GM18508 (cell line): ENCODE measurements around the gene CALCA.
A peak's percentile ranks its signal among the peaks of the same experiment; 100 is the strongest.
"Not testable (repeated sequence)": the region's sequence is repeated elsewhere in the genome, so short reads cannot be mapped to it uniquely, and the experiment has no call there.

Experiments
- ATAC-seq: cut with Tn5 transposase; IDR thresholded peaks from one replicate; pipeline ENCODE4 v1.9.1; 2021; ENCODE audit warnings: moderate number of reproducible peaks; ENCODE audit not compliant: insufficient read depth, unreplicated experiment

Gene CALCA, protein sequence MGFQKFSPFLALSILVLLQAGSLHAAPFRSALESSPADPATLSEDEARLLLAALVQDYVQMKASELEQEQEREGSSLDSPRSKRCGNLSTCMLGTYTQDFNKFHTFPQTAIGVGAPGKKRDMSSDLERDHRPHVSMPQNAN

DNA sequence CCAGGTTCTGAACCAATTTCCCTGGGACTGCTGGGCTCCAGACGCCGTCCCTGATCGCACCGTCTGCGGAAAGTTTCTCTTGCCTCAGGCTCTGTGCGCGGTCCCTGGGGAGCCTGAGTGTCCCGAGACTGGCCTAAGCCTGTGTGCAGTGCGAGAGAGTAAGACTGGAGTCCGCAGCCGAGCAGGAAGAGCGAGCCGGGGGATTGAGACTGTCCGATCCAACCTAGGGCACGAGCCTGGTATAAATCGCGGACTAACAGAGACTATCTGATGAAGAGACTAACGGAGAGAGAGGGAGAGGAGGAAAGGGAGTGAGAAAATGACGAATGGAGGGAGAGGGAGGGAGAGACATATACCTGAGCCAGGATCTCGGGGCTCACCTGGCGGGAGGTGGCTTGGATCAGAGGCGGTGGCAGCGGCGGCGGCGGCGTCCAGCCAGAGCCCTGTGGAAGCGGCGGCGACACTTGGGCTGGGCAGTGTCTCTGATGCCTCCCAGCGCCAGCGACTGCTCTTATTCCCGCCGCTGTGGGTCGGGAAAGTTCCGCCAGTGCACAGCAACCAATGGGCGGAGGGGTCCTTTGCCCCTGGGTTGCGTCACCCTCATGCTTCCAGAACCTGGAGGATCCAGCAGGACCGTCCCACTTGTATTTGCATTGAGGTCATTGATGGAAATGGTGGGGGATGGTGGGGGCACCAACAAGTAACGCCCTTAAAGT, at the start of gene CALCA:
Gene CALCA (minus strand): TSS at position 487 of the 716 bp plus-strand sequence. CDS start 1,159 bp downstream, outside the sequence.
- ATAC-seq = no peak

DNA sequence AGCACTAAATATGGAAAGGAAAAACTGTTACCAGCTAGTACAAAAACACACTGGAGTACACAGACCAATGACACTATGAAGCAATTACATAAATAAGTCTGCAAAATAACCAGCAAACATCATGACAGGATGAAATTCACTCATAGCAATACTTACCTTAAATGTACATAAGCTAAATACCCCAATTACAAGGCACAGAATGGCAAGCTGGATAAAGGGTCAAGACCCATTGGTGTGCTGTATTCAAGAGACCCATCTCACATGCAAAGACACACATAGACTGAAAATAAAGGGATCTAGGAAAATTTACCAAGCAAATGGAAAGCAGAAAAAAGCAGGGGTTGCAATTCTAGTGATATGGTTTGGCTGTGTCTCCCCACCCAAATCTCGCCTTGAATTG, 44.0 kb upstream of the CALCA start:
- no peak for ATAC-seq

DNA sequence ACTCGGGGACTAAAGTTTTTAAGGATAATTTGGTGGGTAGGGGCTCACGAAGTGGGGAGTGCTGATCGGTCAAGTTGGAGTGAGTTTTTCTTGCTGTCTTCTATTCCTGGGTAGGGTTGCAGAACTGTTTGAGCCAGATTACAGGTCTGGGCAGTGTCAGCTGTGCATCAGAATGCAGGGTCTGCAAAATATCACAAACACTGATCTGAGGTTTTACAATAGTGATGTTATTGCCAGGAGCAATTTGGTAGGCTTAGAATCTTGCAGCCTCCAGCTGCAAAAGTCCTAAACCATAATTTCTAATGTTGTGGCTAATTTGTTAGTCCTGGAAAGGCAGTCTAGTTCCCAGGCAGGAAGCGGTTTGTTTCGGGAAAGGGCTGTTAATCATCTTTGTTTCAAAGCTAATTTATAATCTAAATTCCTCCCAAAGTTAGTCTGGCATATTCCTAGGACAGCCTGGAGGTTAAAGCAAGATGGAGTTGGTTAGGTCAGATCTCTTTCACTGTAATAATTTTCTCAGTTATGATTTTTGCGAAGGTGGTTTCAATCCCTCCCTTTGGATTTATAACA, 39.7 kb upstream of the CALCA start:
- no peak for ATAC-seq

DNA sequence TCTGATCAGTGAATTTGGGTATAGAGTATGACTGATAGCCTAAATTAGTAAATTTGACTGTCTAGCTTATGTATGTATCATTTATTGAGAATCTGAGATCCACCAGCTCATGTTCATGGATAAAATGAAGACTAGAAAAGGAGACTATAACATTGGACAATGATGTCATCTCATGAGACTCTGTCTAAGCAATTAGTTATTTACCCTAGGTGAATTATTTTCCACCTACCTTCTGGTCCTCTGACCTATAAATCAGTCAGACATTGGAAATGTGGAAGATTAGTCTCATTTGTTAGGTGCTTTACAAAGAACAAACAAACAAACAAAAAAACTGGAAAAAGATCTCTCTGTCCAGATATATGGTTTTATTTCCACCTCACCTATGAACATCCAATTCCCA, 38.7 kb upstream of the CALCA start:
- no peak for ATAC-seq

DNA sequence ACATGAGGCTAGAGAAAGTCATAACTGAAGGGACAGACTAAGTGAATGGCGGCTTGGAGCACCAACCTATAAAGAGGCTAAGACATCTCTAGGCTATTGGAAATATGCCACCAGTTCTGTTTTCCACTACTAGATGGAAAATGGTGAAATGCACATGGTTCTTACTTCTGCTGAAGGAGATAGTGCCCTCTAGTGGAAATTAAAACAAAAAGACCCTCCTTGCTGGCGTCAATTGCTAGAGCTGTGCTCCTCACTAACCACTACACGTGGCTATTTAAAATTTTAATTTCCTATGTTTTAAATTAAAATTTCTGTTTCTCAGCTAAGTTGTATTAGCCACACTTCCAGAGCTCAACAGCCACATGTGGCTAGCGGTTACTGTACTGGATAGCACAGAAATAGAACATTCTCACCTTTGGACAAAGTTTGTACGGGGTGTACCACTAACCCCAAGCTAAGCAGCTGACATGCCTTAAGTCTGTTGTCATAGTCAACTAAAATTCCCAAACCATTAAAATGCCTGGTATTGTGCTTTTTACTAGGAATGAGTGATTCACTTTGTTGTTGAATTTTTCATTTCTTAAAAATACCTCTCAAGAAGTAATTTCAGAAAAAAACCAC, 34.1 kb upstream of the CALCA start:
- peak; percentile 63 for ATAC-seq

DNA sequence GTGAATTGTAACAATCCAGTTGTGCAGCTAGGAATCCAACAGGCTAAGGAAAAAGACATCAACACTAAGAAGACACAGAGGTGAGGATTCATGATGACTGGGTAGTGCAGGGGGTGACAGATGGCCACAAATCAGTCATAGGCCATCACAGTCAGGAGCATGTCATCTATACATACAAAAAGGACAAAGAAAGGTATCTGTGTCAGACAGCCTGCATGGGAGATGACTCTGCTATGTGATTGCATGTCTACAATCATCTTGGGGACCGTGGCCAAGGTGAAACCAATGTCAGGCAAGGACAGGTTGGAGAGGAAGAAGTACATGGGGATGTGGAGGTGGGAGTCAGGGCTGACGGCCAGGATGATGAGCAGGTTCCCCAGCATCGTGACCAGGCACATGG, 16.0 kb upstream of the CALCA start:
- ATAC-seq = not testable (repeated sequence)

DNA sequence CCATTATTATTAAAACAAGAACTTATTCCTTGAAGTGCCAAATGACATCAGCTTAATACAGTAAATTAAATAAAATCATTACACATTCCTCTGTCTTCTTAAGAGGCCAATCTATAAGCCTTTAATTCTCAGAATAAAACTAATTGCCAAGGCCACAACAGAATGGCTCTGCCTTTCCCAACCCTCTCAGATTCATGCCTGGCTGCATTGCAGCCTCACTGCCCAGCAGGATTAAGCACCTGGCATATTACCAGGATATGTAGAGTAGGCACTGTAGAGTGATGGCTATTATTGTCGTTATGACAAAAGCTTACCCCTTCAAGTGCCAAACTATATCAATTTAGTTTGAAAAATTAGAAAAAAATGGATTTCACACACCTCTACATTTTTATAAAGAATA, 9.4 kb upstream of the CALCA start:
- ATAC-seq = no peak

DNA sequence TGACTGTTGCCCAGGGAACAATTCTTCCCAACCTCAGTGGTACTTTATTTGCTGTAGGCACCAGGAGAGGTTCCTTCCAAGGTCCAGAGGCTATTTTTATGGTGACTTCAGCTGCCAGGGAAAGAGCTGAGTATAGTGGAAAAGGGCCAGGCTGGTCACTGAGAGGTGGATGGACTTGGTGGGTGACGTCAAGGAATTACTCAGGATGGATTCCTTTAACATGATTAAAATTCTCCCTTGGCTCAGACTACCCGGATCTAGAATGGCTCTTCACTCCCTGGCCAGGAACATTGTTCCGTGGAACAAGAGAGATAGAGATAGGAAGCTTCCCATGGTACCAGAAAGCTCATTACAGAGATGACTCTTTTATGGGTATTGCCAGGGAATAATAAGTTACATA, 8.7 kb upstream of the CALCA start:
- ATAC-seq = no peak

DNA sequence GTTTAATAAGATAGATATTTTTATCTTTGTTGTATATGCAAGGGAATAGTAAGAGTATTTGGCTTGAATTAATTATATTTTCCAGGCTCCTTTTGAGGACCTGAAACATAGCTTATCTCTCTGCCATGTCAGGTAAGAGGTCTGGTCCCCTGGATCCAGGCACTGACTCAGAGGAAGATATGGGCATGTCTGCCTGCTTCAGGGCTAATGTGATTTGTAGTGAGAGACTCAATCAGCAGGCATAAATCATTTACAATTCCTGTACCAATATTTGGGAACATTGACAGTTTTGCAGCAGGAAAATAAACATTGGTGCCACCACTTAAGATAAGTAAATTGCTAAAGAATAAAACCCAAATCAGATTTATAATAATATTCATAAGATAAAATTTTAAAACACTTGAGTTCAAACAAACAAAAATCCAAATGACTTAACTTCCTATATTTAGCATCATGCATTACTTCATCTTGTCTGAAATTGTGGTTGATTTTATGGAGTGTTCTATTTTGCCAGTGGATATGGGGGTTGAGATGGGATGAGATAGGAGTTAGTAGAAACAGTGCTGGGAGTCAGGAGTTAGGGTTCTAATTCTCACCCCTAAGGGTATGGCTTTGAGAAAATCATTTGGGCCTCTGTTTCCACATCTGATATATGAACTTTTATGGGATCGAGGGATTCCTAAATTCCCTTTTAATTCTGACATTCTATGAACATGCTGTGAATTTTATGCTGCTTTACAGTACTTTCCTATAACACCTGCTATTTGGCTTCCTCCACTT, 5.1 kb upstream of the CALCA start:
- no peak for ATAC-seq

DNA sequence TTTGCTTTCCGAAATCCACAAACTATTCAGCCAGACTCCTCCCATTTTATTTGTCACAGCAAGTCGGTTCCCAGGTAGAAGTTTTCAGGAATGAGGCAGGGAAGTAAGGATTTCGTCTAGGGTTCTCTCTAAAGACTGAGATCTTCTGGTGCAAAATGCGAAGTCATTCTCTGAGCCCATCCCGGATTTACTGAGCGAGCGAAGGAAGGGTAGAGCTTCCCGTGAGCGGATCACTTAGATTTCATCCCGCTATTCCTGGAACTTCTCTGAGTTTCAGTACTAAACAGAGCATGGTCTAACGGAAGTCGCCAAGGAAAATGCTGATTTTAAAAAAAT, 3.1 kb upstream of the CALCA start:
- no peak for ATAC-seq

DNA sequence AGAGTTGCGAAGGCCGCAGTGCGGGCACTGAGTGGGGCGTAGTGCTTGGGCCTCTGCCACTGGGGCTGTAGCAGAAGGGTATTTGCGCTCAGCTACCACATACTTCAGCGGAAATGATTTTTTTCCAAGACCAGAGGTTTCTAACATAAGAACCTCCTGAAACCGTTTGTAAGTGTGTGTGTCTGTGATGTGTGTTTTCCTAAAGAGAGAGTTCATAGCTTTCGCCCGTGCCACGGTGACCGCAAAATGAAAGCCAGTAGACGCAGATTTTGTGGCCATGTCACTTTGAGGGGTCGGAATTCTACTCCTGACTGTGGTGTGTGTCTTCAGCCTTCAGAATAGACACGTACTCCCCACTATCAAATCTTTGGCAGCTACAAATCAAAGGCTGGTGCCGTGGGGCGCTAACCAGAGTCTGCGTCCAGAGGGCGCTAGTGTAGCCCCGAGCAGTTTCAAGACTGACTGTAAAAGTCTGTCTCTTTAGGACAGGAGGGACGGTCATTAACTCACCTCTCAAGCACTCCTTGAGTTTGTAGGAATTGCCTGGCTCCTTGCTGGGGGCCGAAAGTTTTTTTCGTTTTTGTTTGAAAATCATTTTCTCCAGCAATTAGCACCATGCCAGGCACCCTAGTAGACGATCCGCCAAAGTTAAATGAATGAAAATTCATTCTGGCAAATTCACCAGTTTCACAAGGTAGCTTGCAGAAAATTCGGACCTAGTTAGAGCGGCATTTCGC, 2.5 kb upstream of the CALCA start:
- ATAC-seq = no peak

DNA sequence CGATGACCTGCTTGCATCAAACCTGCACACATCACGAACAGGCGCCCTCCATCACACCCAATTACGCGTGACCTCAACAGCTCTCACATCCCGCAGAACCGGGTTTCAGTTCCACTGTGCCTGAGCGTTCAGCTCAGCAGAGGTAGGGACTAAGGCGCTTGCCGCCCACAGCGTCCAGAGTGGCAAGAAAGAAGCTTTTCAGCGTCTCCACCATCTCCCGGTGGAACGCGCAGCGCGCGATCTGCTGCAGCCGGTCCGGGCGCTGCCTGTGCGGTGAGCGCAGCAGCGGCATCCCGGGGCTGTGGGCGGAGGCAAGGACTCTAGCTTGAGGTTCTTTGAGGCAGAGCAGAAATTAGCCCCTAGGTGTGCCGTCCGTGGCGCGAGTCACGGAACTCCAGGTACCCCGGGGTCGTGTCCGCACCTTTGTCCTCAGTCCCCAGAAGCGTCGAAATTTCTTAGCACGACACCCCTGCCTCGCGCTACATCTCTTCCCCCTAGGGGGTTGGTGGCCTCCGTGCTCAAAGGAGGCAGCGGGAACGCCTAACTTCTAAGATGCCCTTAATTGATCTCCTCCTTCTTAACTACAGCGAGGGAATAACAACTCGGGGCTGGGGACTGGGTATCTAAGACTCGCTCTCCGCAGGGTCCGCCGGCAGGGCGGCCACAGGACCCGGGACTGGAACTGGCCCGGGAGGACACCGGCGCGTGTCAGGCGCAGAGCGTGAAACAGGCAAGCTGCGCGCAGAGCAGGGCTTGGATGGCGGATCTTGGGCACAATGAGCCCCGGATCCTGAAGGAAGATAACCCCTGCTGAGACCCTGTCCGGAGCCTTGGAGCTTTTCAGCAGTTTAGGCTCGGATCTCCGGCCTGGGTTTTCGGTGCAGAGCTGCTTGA, 1.7 kb upstream of the CALCA start:
- no peak for ATAC-seq

DNA sequence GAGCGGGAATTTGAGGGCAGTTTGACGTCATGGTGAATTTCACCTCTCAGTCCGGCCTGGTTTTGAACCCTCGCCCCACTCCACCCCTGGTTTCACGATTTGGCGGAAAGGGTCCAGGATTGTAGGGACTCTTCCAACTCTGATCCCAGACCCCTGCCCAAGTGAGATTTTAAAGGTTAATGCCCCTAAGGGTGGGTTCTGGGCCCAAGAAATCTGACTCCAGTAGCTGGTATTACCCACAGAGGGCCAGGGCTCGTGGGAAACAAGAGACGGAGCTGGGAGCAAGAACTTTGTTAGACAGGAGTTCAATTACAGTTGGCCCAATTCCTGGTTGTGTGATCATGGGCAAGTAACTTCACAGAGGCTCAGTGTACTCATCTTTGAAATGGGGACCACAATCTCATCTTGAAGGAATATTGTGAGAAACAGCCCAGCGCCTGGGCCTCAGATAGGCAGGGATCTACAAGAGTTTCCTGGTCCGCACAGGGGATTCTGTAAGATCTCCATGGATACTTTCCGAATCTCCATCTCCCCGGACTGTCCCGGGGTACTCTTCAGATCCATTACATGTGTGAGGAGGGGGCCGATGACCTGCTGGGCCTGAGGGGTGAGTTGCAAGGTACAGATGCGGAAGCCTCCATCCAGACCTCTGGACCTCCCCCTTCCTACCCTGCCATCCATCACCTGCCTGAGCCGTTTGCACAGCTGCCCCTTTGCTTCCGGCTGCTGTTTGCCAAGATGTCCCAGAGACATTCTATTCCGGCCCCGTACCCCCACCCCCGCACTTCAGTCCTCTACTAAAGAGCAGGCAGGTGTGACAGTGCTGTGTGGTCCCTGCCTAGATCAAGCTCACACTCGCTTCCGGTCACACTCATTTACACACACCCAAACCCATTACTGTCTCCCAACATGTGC, 687 bp upstream of the CALCA start:
- ATAC-seq = no peak

DNA sequence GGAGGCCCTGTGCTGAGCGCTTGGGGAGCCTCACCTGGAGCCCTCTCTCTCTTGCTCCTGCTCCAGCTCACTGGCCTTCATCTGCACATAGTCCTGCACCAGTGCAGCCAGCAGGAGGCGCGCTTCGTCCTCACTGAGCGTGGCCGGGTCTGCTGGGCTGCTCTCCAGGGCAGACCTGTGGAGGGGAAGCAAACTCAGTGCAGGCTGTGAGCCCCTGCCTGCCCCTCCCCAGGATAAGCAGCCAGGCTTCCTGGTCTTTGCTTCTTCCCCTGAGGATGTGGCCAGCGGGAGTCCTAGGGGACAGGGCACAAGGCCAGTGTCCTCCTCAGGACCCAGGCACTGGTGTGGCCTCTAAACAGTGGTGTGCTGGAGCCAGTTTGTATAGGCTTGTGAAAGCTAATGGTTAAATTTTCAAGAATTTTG, 2.2 kb downstream of the CALCA start:
- ATAC-seq = no peak

DNA sequence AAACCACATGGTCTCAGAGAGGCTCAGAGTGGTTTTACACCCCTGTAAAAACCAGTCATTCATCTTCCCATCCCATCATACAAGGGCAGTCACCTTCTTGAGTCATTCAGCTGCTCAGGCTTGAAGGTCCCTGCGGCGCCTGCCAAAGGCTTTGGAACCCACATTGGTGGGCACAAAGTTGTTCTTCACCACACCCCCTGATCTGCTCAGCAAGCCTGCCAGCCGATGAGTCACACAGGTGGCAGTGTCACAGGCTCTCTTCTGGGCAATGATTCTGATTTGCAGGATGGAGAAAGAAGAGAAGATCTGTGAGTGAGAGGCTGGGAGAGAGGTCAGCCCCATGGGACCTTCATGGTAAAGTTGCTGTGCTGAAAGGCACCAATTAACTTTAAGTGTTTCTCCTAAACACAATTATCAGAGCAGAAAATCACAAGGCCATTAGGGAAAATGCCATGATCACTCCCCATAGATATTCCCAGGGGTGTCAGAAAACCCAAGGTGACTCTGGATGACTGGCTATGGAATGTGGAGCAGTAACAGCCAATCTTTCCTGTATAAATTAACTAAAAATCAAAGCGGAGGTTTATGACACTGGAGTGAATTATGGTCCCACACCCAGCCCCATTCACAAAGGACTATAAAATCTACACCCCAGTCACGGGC, 4.4 kb downstream of the CALCA start:
- ATAC-seq = no peak

DNA sequence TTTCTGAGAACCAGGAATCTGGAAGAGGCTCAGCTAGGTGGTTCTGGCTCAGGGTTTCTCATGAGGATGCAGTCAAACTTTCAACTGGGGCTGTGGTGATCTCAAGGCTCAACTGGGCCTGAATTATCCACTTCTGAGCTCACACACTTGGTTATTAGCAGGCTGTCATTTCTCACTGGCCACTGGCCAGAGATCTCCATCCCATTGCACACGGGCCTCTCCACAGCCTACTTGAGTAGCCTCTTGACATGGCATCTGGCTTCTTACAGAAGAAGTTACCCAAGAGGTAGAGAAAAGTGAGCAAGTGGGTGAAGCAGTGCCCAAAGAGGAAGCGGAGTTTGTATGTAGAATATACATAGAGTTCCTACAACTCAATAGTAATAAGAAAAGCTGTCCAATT, 16.0 kb downstream of the CALCA start:
- no peak for ATAC-seq

DNA sequence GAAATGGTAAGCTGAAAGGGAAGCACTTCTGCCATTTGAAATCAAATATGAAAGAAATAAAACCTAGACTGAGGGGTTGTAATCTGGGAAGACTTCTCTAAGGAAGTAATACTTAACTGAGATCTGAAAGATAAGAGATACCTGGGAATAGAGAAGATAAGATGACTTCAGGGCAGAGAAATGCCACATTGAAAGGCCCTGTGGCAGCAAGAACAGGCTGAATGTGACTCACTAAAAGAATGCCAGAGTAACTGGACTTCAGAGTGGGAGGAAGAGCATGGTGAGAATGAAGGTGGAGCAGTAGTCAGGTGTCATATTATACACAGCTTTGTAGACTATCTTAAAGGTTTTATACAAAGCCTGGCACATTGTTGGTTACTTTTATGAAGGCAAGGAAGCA, 17.6 kb downstream of the CALCA start:
- no peak for ATAC-seq

DNA sequence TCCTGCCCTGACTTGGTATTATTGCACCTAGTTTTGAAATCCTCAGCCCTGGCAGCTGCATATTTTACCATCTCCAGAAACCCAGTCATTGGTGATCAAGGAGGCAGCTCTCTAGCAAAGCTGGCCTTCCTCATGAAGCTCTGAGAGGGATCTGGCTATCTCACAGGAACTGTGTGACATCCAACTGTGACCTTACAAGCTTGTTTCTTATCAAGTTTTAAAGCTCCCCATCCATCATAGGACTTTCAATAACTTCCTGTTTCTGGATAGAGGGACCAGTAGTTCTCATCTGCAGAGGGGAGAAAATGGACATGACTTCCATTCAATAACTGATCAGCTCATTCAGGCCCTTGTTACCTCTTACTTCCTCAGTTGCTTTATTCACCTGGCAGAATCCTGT, 18.2 kb downstream of the CALCA start:
- no peak for ATAC-seq
